Thymus (tissue), 11 donors: ENCODE results near the gene KRABD2.

Source experiments
- DNase-seq, 9 donors: peaks; one replicate each; pipeline ENCODE4 v3.0.0-alpha.2; 2013; ENCODE audit warnings: low spot score in 9 of 9, low read depth in 6 of 9, missing footprints in 1 of 9
- H3K27ac ChIP-seq, 2 donors: one replicate each; pipeline ENCODE4 v1.5.1; 2013; ENCODE audit warnings: control low read depth in 1 of 2, low read depth in 1 of 2, low read length in 1 of 2, mild to moderate bottlenecking in 1 of 2, moderate library complexity in 1 of 2
- H3K27me3 ChIP-seq, 2 donors: one replicate each; pipeline ENCODE4 v1.5.1; 2013; ENCODE audit warnings: low read length in 1 of 2; ENCODE audit not compliant: control insufficient read depth in 2 of 2, insufficient read depth in 1 of 2
- H3K36me3 ChIP-seq, 2 donors: one replicate each; pipeline ENCODE4 v1.5.1; 2013; ENCODE audit warnings: low read length in 1 of 2, mild to moderate bottlenecking in 1 of 2, moderate library complexity in 1 of 2; ENCODE audit not compliant: control insufficient read depth in 2 of 2, insufficient read depth in 2 of 2
- H3K4me1 ChIP-seq, 2 donors: one replicate each; pipeline ENCODE4 v1.5.1; 2013; ENCODE audit warnings: low read length in 2 of 2; ENCODE audit not compliant: control insufficient read depth in 2 of 2, insufficient read depth in 2 of 2
- H3K4me3 ChIP-seq, 2 donors: one replicate each; pipeline ENCODE4 v1.5.1; 2013; ENCODE audit warnings: low read length in 2 of 2, control low read depth in 1 of 2, mild to moderate bottlenecking in 1 of 2
- H3K9me3 ChIP-seq, 2 donors: one replicate each; pipeline ENCODE4 v1.5.1; 2013; ENCODE audit warnings: low read length in 1 of 2, mild to moderate bottlenecking in 1 of 2; ENCODE audit not compliant: control insufficient read depth in 2 of 2, insufficient read depth in 1 of 2
- WGBS: extraction: QIAGEN DNeasy Blood & Tissue Kit; methylation state at CpG from one replicate; pipeline ENCODE4 v1.1.7; 2013; 5-methylcytosine and 5-hydroxymethylcytosine counted together
- donor health status: healthy.

The KRABD2 gene

DNA sequence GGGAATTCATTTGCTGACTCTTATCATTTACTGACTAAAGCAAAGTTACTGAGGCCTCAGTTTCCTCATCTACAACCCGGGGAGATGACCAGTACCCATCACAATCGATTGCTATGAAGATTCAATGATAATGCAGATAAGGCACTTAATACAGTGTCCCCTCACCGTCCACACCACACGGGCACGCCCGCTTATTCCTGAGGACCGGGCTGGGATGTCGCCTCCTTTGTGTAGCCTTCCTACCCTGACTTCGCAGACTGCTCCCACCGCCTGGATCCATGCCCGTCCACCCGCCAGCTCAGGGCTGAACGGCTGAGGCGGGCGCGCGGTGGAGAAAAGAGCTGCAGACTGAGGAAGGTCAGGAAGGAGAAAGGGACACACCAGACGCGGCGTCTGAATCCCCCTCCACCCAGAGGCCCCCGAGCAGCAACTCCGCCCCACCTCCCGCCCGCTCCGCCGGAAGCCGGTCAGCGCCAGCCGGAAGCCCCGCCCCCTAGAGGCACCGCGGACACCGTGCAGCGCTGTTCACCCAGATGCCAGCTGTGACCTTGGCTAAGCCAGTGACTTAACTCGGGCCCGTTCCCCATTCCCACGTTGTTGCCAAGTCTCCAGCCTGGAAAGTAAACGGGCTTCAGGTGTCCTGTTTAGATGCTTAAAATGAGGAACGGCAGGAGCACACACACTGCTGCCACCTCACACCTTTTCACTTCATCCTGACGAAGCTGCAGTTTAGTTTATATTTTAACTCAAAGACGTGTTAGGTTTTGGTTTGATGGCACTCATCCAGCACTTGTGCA, at the start of gene KRABD2:
Gene KRABD2 (minus strand): TSS at position 434 of the 797 bp plus-strand sequence.
- Histone ChIP-seq H3K27ac (peak within 1 kb of the TSS; percentile 82 to 93), H3K4me1 (peaks cover 20 to 24% of the 10 kb centered on the region in 2 donors), H3K36me3 (peaks cover 25 to 49% of the 10 kb centered on the region in 2 donors), H3K4me3 (peak within 1 kb of the TSS; percentile 73 to 96), H3K9me3 (no peaks in the 10 kb centered on the region), H3K27me3 (no peaks in the 10 kb centered on the region)
- peak; percentile 69 to 90 (median 78) for DNase-seq
- 5% methylated on average over 41 of the region's 41 CpGs for WGBS

DNA sequence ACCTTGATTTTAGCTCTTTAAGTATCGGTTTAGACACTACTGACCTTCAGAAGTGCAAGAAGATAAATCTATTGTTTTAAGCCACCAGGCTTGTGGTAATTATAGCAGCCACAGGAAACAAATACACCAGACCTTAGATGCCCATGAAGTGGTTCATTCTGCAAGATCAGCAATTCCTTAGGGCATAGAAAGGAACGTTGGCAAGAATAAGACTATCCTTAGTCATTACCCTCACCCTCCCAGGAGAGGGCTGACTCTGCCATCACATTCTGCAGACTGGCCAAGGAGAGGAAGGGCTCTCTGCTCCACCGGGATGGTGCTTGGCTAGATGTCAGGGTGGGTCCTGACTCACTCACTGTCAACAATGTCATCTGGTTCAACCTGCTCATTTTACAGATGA, 45.1 kb upstream of the KRABD2 start:
- Histone ChIP-seq H3K27ac (no peak overlapping the region), H3K4me3 (no peak overlapping the region)
- WGBS, result 88% methylated on average over 3 of the region's 3 CpGs

DNA sequence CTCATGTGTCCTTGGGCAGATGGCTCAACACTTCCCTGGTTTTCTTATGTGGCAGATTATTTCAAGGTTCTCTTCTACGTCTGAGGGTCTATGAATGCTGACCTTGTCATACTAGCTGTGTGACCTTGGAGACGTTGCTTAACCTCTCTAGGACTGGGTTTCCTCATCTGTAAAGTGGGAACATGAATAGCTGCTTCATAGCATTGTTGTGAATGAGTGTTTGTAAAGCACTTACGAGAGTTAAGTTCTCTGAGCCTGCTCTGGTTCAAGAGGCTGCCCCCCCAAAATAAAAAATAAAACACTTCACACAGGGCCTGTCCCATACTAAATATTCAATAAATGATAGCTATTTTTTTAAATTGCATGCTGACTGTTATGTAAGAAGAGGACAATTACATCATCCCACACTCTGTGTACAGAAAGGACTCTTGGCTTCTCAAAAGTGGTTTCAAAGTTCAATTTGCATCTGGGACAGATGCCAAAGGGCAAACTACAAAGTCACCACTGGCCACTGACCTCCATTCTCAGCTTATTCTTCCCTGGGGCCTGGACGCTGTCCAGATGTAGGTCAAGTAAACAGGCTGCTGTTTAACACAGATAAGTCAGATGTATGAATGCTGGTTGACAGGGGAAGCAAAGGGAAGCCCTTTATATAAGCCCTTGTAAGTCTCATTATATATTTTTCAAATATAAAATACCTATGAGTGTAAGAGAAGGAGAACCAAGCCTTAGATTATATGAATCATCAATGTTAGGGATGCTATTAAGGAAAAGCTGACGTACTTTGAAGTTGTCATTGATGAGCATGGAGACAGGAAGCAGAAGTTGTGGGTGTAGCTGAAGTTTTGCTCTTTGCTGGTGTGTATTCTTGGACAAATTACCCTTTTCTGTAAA, 43.8 kb upstream of the KRABD2 start:
- 77% methylated on average over 5 of the region's 5 CpGs for WGBS
- peak in 1 of 9 donors; percentile 10 for DNase-seq
- no peak overlapping the region for H3K4me3 ChIP-seq

More for the DNA sequence above, 45.1 kb upstream of the KRABD2 start:
- H3K27me3 ChIP-seq, result peaks cover 2 to 17% of the 10 kb centered on the region in 2 donors
- H3K9me3 ChIP-seq, result no peaks in the 10 kb centered on the region
- no peaks in the 10 kb centered on the region for H3K36me3 ChIP-seq
- no peak for DNase-seq
- no peaks in the 10 kb centered on the region for H3K4me1 ChIP-seq

DNA sequence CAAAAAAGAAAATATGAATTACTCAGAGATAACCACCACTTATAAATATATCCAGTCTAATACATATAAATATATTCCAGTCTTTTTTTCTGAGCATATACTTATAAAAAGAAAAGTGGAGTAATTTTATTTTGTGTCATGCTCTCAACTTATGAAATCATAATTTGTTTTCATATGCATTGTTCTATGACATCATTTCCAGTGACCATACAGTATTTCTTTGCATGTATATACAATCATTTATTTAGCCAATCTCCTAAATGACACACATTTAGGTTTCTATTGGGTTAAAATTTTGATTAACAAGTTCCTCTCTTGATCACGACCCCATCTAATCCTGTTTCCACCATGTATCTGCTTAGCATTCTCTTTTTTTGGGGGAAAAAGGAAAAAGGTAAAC, 42.8 kb upstream of the KRABD2 start:
- 84% methylated on average over 1 of the region's 1 CpG for WGBS
- H3K27ac ChIP-seq, result no peak overlapping the region

More for the DNA sequence above, 43.8 kb upstream of the KRABD2 start:
- H3K27me3 ChIP-seq, result peaks cover 2 to 20% of the 10 kb centered on the region in 2 donors
- no peaks in the 10 kb centered on the region for H3K4me1 ChIP-seq
- no peaks in the 10 kb centered on the region for H3K36me3 ChIP-seq
- H3K9me3 ChIP-seq, result no peaks in the 10 kb centered on the region
- peak overlapping the region in 1 of 2 donors; percentile 17 for H3K27ac ChIP-seq

DNA sequence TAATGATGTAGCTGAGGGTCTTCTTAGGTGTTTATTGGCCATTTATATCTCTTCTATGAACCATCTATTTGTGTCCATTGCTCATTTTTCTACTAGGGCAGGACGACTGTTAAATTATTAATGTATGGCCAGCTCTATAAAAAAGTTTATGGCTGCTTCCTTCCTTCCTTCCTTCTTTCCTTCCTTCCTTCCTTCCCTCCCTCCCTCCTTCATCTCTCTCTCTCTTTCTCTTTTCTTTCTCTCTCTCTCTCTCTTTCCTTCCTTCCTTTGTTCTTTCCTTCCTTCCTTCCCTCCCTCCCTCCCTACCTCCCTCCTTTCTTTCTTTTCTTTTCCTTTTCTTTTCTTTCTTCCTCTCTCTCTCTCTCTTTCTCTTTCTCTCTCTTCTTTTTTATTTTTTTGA, 42.0 kb upstream of the KRABD2 start:
- no peaks in the 10 kb centered on the region for H3K4me1 ChIP-seq
- no peaks in the 10 kb centered on the region for H3K9me3 ChIP-seq
- WGBS, result 89% methylated on average over 1 of the region's 1 CpG
- no peak overlapping the region for H3K4me3 ChIP-seq
- DNase-seq, result no peak
- H3K36me3 ChIP-seq, result no peaks in the 10 kb centered on the region
- H3K27me3 ChIP-seq, result peaks cover 2 to 21% of the 10 kb centered on the region in 2 donors
- no peak overlapping the region for H3K27ac ChIP-seq

More for the DNA sequence above, 42.8 kb upstream of the KRABD2 start:
- Histone ChIP-seq H3K4me3 (no peak overlapping the region), H3K27me3 (peaks cover 2 to 20% of the 10 kb centered on the region in 2 donors), H3K9me3 (no peaks in the 10 kb centered on the region), H3K36me3 (no peaks in the 10 kb centered on the region), H3K4me1 (no peaks in the 10 kb centered on the region)
- DNase-seq, result no peak

DNA sequence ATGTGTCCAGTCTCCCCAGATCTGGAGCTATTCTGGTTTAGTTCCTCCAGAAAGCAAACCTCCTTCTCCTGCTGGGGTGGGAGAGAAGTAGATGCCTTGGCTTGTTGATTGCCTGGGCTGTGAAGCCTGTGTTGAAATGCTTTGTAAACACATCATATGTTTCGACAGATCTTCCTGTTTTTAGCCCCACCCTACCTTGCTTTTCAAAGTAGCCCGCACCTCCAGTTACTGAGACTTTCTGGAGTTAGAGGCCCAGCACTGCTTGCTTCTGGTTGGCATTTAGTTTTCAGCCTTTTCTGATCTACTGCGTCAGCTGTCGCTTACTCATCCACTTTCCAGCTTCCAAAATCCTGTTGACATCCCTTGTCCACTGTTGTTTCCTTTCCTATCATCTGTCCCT, 41.3 kb upstream of the KRABD2 start:
- no peaks in the 10 kb centered on the region for H3K4me1 ChIP-seq
- H3K27me3 ChIP-seq, result peaks cover 2 to 28% of the 10 kb centered on the region in 2 donors
- H3K9me3 ChIP-seq, result no peaks in the 10 kb centered on the region
- 95% methylated on average over 4 of the region's 4 CpGs for WGBS
- DNase-seq, result no peak
- H3K4me3 ChIP-seq, result no peak overlapping the region
- H3K27ac ChIP-seq, result no peak overlapping the region
- H3K36me3 ChIP-seq, result no peaks in the 10 kb centered on the region

DNA sequence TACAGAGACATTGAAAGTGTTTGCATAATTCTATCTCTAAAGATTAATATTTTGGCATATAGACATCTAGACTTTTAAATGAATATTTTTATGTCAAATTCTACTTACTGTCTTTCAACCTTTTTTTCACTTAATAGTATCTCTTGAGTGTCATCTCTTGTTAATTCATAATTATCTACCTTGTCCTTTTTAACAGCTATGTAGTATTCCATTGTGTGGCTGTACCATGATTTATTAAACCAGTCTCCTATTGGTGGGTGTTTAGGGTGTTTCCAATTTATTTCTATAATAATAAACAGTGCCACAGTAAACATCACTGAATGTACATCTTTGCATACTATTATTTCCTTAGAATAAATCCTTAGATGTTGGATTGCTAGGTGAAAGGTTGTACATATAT, 37.4 kb upstream of the KRABD2 start:
- H3K27me3 ChIP-seq, result peaks cover 2 to 33% of the 10 kb centered on the region in 2 donors
- no peak overlapping the region for H3K4me3 ChIP-seq
- no peaks in the 10 kb centered on the region for H3K9me3 ChIP-seq
- H3K36me3 ChIP-seq, result no peaks in the 10 kb centered on the region
- no peaks in the 10 kb centered on the region for H3K4me1 ChIP-seq
- no peak for DNase-seq
- no peak overlapping the region for H3K27ac ChIP-seq

DNA sequence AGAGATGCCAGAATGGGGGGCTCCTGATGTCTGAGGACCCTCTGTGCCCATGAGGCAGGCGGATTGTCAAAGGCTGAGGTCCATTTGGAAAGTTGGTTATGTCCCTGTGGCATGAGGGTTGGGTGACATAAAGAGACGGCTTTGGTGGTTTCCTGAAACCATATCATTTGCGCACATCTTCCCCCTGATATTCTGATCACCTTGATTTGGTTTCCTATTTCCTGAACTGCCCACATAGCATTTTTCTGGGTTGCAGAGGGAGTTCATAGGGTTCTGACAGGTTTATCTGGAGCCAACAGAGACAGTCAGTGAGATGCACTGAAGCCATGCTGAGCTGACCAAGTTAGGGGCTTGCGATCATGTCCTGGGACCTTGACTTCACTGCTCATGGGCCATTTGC, 36.8 kb upstream of the KRABD2 start:
- H3K4me3 ChIP-seq, result no peak overlapping the region
- no peak for DNase-seq
- H3K27ac ChIP-seq, result no peak overlapping the region
- no peaks in the 10 kb centered on the region for H3K36me3 ChIP-seq
- 19% methylated on average over 4 of the region's 4 CpGs for WGBS
- H3K4me1 ChIP-seq, result no peaks in the 10 kb centered on the region
- peaks cover 2 to 32% of the 10 kb centered on the region in 2 donors for H3K27me3 ChIP-seq
- no peaks in the 10 kb centered on the region for H3K9me3 ChIP-seq

DNA sequence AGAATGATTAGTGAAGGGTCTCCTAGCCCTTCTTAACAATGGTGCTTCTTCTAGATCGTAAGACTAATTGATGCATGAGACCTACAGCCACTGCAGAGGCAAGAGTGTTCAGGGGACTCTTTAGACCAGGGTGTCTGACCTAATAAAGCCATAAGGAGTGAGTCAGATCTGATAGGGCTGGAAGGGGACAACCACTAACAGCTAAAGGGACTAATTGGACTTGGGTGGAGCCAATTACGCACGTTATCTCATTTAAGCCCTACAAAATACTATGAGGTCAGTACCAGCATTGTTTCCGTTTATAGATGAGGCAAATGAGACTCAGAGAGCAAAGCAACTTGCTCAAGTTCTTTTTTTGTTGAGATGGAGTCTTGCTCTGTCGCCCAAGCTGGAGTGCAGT, 35.6 kb upstream of the KRABD2 start:
- no peak for DNase-seq
- H3K4me1 ChIP-seq, result no peaks in the 10 kb centered on the region
- no peak overlapping the region for H3K27ac ChIP-seq

More for the DNA sequence above, 35.6 kb upstream of the KRABD2 start:
- Histone ChIP-seq H3K36me3 (no peaks in the 10 kb centered on the region), H3K4me3 (no peak overlapping the region), H3K9me3 (no peaks in the 10 kb centered on the region), H3K27me3 (peaks cover 0 to 26% of the 10 kb centered on the region in 2 donors)
- WGBS, result 87% methylated on average over 5 of the region's 5 CpGs
